Activated CD4-positive, alpha-beta T cell treated with anti-CD3 and anti-CD28 coated beads for 24 hours (primary cell): Measurements from ENCODE around the gene NAA16.
"Not testable (repeated sequence)": the region's sequence is repeated elsewhere in the genome, so short reads cannot be mapped to it uniquely, and the experiment has no call there.

Experiments
- DNase-seq, 2 donors: peaks; one replicate each; pipeline ENCODE4 v3.0.0-alpha.2; 2020; ENCODE audit warnings: low read depth in 2 of 2

NAA16 gene

GRCh38 chr13:41310963-41311405 lies at the start of gene NAA16:
Gene NAA16, plus strand, starts transcription at chr13:41311267. Its CDS starts 262 bp downstream, at chr13:41311529.
- peak; percentile 95 for DNase-seq

DNA sequence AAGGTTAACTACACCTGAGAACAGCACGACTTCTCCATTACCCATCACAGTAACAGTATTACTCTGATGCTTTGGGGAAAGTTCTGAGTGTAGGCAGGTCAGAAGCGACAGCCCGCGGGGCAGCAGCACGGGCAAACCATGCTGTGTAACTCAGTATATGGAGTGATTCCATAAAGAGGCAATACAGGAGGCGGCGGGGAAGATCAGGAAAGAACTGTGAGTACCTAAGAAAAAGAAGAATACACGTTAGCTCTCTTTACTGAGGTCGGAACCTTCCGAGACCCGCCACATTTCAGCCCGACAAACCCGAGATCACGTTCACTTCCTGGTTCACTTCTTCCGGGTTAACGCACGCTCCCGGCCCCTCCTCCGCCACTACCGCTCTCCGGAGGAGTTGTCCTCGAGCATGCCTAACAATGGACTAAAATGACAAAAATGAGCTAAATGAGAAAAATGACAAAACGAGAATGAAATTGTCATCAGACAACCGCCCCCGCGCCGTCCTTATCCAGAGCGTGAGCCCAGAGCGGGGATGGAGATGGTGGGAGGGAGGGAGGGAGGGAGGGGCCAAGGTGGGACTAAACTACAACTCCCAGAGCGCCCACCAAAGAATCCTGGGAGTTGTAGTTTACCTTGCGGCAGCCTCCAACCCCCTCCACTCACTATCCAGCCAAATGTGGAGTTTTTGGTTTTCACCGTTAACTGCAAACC lies 47.7 kb upstream of the NAA16 start, which contains the start of gene MTRF1:
TSS of gene MTRF1 (minus strand) at position 316 of the 711 bp plus-strand sequence. CDS start 2,669 bp downstream, outside the sequence.
- peak; percentile 63 to 69 for DNase-seq

DNA sequence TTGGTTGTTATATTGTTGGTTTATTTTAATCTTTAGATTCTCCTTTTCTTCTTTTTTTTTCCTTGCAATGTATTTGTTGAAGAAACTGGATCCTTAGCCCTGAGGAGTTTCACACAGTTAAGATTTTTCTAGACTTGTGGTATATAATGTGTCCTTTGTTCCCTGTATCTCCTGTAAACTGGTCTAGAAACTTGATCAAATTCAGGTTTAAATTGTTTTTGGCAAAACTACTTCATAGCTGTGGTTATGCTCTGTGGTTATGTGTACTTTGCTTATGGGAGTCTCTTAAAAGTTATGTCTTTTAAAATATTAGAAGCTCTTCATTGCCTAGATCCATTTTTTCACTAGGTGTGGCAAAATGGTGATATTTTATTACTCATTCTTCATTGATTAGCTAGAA lies 44.0 kb upstream of the NAA16 start:
- no peak for DNase-seq

GRCh38 chr13:41268764-41269163 lies 42.3 kb upstream of the NAA16 start:
- no peak for DNase-seq

- DNase-seq: no peak
Measured at GRCh38 chr13:41271456-41272285, 39.4 kb upstream of the NAA16 start.

- no peak for DNase-seq
Measured at GRCh38 chr13:41273831-41274441, 37.1 kb upstream of the NAA16 start.

DNA sequence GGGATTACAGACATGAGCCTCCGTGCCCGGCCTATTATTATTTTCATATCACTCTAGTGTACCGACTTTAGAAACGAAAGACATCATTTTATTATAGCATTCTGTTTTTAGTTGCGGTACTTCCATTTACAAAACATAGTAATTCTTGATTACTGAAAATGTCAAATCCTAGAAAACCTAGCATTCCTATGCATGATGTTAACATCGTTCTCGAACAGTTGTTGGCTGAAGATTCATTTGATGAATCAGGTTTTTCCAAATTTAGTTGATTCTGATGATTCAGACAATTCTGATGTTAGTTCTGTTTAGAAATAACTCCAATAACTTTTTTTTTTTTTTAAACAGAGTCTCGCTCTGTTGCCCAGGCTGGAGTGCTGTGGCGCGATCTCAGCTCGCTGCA lies 36.2 kb upstream of the NAA16 start:
- DNase-seq: no peak

GRCh38 chr13:41276824-41277223 lies 34.2 kb upstream of the NAA16 start:
- no peak for DNase-seq

GRCh38 chr13:41279156-41279555 lies 31.9 kb upstream of the NAA16 start:
- not testable (repeated sequence) for DNase-seq

DNA sequence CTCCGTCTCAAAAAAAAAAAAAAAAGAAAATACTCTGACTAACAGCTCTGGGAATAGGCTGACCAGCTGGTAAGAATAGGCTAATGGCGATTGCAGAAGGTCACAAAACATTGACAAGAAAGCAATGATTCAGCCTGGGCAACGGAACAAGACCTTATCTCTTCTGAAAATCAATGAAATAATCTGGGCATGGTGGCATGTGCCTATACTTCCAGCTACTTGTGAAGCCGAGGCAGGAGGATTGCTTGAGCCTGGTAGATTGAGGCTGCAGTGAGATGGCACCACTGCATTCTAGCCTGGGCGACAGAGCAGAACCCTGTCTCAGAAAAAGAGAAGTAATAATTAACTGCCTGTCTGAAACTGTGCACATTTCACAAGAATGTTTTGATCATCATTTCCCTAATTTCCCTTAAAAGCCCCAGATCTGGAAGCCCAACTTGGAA lies 28.9 kb upstream of the NAA16 start:
- no peak for DNase-seq

GRCh38 chr13:41284512-41285288 lies 26.4 kb upstream of the NAA16 start:
- no peak for DNase-seq

- DNase-seq: no peak
Measured at GRCh38 chr13:41286370-41286769, 24.7 kb upstream of the NAA16 start.

GRCh38 chr13:41289463-41289881 lies 21.6 kb upstream of the NAA16 start:
- no peak for DNase-seq

- no peak for DNase-seq
Measured at GRCh38 chr13:41291246-41291645, 19.8 kb upstream of the NAA16 start.

DNA sequence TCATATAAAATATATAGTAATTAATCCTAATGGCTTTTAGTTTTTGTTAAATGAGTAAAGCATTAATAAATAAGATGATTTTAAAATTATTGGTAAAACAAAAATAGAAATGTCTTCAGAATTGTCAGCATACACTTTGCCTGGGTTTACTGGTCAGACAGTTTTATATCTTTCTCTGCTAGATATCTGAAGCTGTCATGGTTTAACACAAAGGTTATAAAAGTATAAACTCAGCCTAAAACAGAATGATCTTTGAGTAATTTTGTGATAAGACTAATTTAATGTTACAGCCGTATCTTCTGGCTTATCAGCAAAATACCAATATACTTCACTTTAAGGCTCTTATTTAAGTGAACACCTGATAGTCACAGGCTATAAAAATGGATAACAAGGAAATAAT lies 17.8 kb upstream of the NAA16 start:
- DNase-seq: no peak

DNA sequence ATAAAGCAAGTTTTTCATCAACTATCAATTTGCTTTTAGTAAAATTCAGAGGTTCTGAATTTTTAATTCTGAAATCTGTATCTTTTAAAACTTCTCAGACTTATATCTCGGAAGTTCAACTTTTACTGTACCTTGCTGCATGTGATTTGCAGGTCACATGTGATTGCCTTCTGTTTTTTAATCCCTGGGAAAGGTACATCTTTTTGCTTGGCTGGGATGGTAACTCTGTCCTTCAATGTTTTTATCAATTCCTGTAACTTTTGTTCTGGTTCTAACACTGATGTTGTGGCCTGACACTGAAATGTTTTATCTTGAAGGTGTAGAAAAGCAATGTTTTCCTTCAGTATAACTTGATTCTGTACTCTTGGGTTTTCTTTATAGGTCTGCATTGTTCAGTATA lies 16.2 kb upstream of the NAA16 start:
- no peak for DNase-seq

DNA sequence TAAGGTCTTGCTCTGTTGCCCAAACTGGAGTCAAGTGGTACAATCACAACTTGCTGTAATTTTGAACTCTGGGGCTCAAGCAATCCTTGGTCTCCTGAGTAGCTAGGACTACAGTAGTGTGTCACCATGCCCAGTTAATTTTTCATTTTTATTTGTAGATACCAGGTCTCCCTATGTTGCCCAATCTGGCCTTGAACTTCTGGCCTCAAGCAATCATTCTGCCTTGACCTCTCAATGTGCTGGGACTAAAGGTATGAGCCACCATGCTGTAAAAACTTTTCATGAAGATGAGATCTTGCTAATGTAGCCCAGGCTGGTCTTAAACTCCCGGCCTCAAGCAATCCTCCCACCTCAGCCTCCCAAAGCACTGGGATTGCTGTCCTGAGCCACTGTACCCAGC lies 15.1 kb upstream of the NAA16 start:
- DNase-seq: no peak

DNA sequence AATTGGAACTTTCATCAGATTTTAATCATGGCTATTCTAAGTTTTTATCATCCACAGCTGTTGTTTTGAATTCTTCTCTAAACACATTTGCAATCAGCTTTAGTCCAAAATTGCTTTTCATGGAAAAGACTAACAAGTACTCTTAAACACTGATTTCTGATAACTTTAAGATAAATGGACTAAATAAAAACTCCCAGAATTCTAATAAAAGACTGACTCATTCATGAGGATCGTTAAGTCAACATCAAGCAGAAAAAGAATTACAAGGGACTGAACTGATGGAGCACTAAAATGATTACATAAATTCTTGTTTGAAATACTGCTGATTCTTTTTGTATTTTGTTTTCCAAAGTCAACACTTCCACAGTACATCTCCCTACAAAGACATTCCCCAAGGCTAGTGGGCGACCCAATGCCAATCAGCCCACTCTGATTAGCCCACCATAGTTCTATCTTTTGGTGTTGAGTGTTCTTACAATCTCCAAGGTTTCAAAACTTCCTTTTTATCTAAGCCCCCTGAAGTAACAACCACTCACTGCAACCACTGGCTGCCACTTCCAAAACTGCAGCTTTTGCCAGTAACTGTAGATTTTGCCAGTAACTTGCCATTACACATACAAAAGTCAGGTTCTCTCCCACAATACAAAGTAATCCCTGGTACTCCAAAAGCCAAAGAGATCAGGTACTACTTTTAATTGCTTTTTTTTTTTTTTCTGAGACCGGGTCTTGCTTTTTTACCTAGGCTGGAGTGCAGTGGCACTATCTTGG lies 14.0 kb upstream of the NAA16 start:
- DNase-seq: no peak

DNA sequence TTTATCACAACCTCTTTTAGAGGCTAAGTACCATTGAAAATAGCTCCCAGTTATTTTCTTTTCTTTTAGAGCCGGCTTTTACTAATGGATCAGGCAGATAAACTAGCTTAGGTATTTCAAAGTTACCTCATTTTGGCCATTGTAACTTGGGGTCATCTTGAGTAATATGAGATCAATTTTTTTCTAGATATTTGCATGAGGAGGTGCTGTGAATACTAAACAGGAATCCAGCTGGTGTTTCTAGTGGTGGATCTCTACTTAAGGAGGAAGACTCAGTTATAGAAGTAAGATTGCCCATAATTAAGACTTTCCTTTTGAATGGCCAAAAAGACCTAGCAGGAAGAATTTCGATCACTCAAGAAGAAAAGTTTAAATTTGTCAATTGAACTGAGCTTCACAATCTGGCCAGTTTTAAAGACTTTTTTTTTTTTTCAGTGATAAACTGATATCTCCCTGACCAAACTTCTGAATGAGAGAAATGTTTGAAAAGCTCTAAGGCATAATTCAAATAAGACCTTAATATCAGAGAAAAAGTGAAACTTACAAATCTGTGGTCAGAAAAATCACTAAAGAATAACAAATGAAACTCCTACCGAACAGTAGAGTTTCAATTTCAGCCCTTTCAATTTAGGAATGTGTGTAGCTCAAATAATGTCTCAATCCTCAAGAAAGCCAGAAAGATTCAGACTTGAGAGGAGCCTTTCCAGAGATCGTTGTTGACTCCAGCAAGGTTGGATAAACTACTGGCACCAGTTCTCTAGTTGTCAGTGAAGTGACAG lies 11.6 kb upstream of the NAA16 start:
- no peak for DNase-seq

- no peak for DNase-seq
Measured at GRCh38 chr13:41302743-41303142, 8.3 kb upstream of the NAA16 start.
